Measurements from ENCODE around the gene FGF12. TPM values are rescaled to one million over a fixed set of nuclear protein-coding genes. Genes with fewer than 3 reads are reported as not detected.
A peak's percentile ranks its signal among the peaks of the same experiment; 100 is the strongest.

The FGF12 gene
- total and polyA plus RNA-seq, 4 experiments from 2014 or later = not detected

- intact Hi-C loops (cut with micrococcal nuclease) = loop anchor here (5.0 to 10.0 kb wide), 2 partner anchors 1027 to 1559 kb away; no protein-coding TSS in a partner anchor
- Histone ChIP-seq H3K27ac (ENCODE audit: low read depth, low read length) (no peak overlapping the region), H3K27me3 (ENCODE audit: insufficient read depth, low read length) (peaks cover 9% of the 10 kb centered on the region), H3K4me3 (ENCODE audit: low read length in 2 of 2) (no peak overlapping the region), H3K4me1 (ENCODE audit: insufficient read depth, low read length) (no peaks in the 10 kb centered on the region), H3K36me3 (ENCODE audit: insufficient read depth, low read length) (no peaks in the 10 kb centered on the region), H3K9me3 (ENCODE audit: control insufficient read depth in 1 of 2, low read length in 2 of 2) (no peaks in the 10 kb centered on the region)
- H3K4me3 Mint-ChIP-seq = no peak overlapping the region
- peak in 4 of 5 donors; percentile 10 to 43 (median 26) for DNase-seq
- H3K27ac Mint-ChIP-seq = no peak overlapping the region
- H3K9me3 Mint-ChIP-seq = no peaks in the 10 kb centered on the region
- ChIA-PET CTCF (ENCODE audit: partially characterized antibody) (interaction anchor here (0.8 to 3.8 kb wide), 11 partner anchors 9 to 1561 kb away, joined by 3 to 38 read pairs (median 3); no protein-coding TSS in a partner anchor), POLR2A (ENCODE audit: partially characterized antibody) (no interaction called here)
- H3K4me1 Mint-ChIP-seq = peaks cover 0 to 2% (median 0%) of the 10 kb centered on the region in 4 donors
- peaks cover 10 to 16% of the 10 kb centered on the region in 2 donors for H3K27me3 Mint-ChIP-seq
- no peaks in the 10 kb centered on the region for H3K36me3 Mint-ChIP-seq
Measured at GRCh38 chr3:192444096-192444790, 283.1 kb downstream of the FGF12 start.

- Mint-ChIP-seq H3K27ac (no peak overlapping the region), H3K4me3 (no peak overlapping the region), H3K9me3 (no peaks in the 10 kb centered on the region), H3K27me3 (peaks cover 0 to 9% of the 10 kb centered on the region in 2 donors), H3K4me1 (no peaks in the 10 kb centered on the region), H3K36me3 (no peaks in the 10 kb centered on the region)
- ChIA-PET POLR2A (ENCODE audit: partially characterized antibody) (no interaction called here), CTCF (ENCODE audit: partially characterized antibody) (interaction anchor here (1.3 to 5.8 kb wide), 2 partner anchors 10 to 17 kb away, joined by 3 to 38 read pairs; no protein-coding TSS in a partner anchor)
- Histone ChIP-seq H3K4me1 (ENCODE audit: insufficient read depth, low read length) (no peaks in the 10 kb centered on the region), H3K27ac (ENCODE audit: low read depth, low read length) (no peak overlapping the region), H3K9me3 (ENCODE audit: control insufficient read depth in 1 of 2, low read length in 2 of 2) (no peaks in the 10 kb centered on the region), H3K27me3 (ENCODE audit: insufficient read depth, low read length) (no peaks in the 10 kb centered on the region), H3K36me3 (ENCODE audit: insufficient read depth, low read length) (no peaks in the 10 kb centered on the region), H3K4me3 (ENCODE audit: low read length in 2 of 2) (no peak overlapping the region)
- intact Hi-C loops (cut with micrococcal nuclease) = no loop called here
- no peak for DNase-seq
Measured at GRCh38 chr3:192435241-192435640, 292.1 kb downstream of the FGF12 start.

- POLR2A ChIA-PET (ENCODE audit: partially characterized antibody) = no interaction called here
- no peaks in the 10 kb centered on the region for H3K36me3 ChIP-seq (ENCODE audit: insufficient read depth, low read length)
- H3K4me3 ChIP-seq (ENCODE audit: low read length in 2 of 2) = no peak overlapping the region
- H3K4me3 Mint-ChIP-seq = no peak overlapping the region
- no peak overlapping the region for H3K27ac ChIP-seq (ENCODE audit: low read depth, low read length)
- CTCF ChIA-PET (ENCODE audit: partially characterized antibody) = interaction anchor here (1.3 to 5.8 kb wide), 2 partner anchors 11 to 16 kb away, joined by 3 to 38 read pairs; no protein-coding TSS in a partner anchor
- no peaks in the 10 kb centered on the region for H3K36me3 Mint-ChIP-seq
- peaks cover 0 to 7% of the 10 kb centered on the region in 2 donors for H3K27me3 Mint-ChIP-seq
- intact Hi-C loops (cut with micrococcal nuclease) = no loop called here
- no peaks in the 10 kb centered on the region for H3K27me3 ChIP-seq (ENCODE audit: insufficient read depth, low read length)
- DNase-seq = no peak
- no peaks in the 10 kb centered on the region for H3K4me1 Mint-ChIP-seq
- no peaks in the 10 kb centered on the region for H3K9me3 ChIP-seq (ENCODE audit: control insufficient read depth in 1 of 2, low read length in 2 of 2)
- H3K9me3 Mint-ChIP-seq = no peaks in the 10 kb centered on the region
- H3K27ac Mint-ChIP-seq = no peak overlapping the region
- no peaks in the 10 kb centered on the region for H3K4me1 ChIP-seq (ENCODE audit: insufficient read depth, low read length)
Measured at GRCh38 chr3:192434186-192434585, 293.2 kb downstream of the FGF12 start.

- no peaks in the 10 kb centered on the region for H3K36me3 Mint-ChIP-seq
- H3K4me3 ChIP-seq (ENCODE audit: low read length in 2 of 2) = no peak overlapping the region
- no peaks in the 10 kb centered on the region for H3K36me3 ChIP-seq (ENCODE audit: insufficient read depth, low read length)
- intact Hi-C loops (cut with micrococcal nuclease) = no loop called here
- no peaks in the 10 kb centered on the region for H3K9me3 ChIP-seq (ENCODE audit: control insufficient read depth in 1 of 2, low read length in 2 of 2)
- no peaks in the 10 kb centered on the region for H3K9me3 Mint-ChIP-seq
- no peak overlapping the region for H3K27ac ChIP-seq (ENCODE audit: low read depth, low read length)
- DNase-seq = no peak
- POLR2A ChIA-PET (ENCODE audit: partially characterized antibody) = no interaction called here
- peaks cover 0 to 7% of the 10 kb centered on the region in 2 donors for H3K27me3 Mint-ChIP-seq
- H3K4me1 ChIP-seq (ENCODE audit: insufficient read depth, low read length) = no peaks in the 10 kb centered on the region
- H3K27me3 ChIP-seq (ENCODE audit: insufficient read depth, low read length) = no peaks in the 10 kb centered on the region
- CTCF ChIA-PET (ENCODE audit: partially characterized antibody) = interaction anchor here (1.0 to 5.8 kb wide), 3 partner anchors 8 to 16 kb away, joined by 3 to 38 read pairs (median 3); no protein-coding TSS in a partner anchor
- H3K4me3 Mint-ChIP-seq = no peak overlapping the region
- H3K4me1 Mint-ChIP-seq = no peaks in the 10 kb centered on the region
- no peak overlapping the region for H3K27ac Mint-ChIP-seq
Measured at GRCh38 chr3:192433704-192434103, 293.6 kb downstream of the FGF12 start.

GRCh38 chr3:192422997-192423342 lies 304.4 kb downstream of the FGF12 start:
- Mint-ChIP-seq H3K27ac (no peak overlapping the region), H3K9me3 (peaks cover 0 to 8% (median 0%) of the 10 kb centered on the region in 8 donors), H3K4me1 (no peaks in the 10 kb centered on the region), H3K36me3 (no peaks in the 10 kb centered on the region), H3K27me3 (peaks cover 4 to 6% of the 10 kb centered on the region in 2 donors), H3K4me3 (no peak overlapping the region)
- H3K27ac ChIP-seq (ENCODE audit: low read depth, low read length) = no peak overlapping the region
- no peak overlapping the region for H3K4me3 ChIP-seq (ENCODE audit: low read length in 2 of 2)
- H3K9me3 ChIP-seq (ENCODE audit: control insufficient read depth in 1 of 2, low read length in 2 of 2) = no peaks in the 10 kb centered on the region
- CTCF ChIA-PET (ENCODE audit: partially characterized antibody) = interaction anchor here (0.5 to 2.9 kb wide), 2 partner anchors 20 to 1456 kb away, joined by 4 to 12 read pairs; no protein-coding TSS in a partner anchor
- H3K4me1 ChIP-seq (ENCODE audit: insufficient read depth, low read length) = no peaks in the 10 kb centered on the region
- no peak for DNase-seq
- no peaks in the 10 kb centered on the region for H3K27me3 ChIP-seq (ENCODE audit: insufficient read depth, low read length)
- POLR2A ChIA-PET (ENCODE audit: partially characterized antibody) = no interaction called here
- intact Hi-C loops (cut with micrococcal nuclease) = no loop called here
- H3K36me3 ChIP-seq (ENCODE audit: insufficient read depth, low read length) = no peaks in the 10 kb centered on the region

GRCh38 chr3:192422321-192422996 lies 304.9 kb downstream of the FGF12 start:
- Mint-ChIP-seq H3K4me3 (no peak overlapping the region), H3K4me1 (no peaks in the 10 kb centered on the region), H3K9me3 (peaks cover 0 to 8% (median 0%) of the 10 kb centered on the region in 8 donors), H3K27ac (no peak overlapping the region), H3K27me3 (peaks cover 4 to 6% of the 10 kb centered on the region in 2 donors), H3K36me3 (no peaks in the 10 kb centered on the region)
- H3K4me1 ChIP-seq (ENCODE audit: insufficient read depth, low read length) = no peaks in the 10 kb centered on the region
- no peak overlapping the region for H3K27ac ChIP-seq (ENCODE audit: low read depth, low read length)
- no peak overlapping the region for H3K4me3 ChIP-seq (ENCODE audit: low read length in 2 of 2)
- no peaks in the 10 kb centered on the region for H3K36me3 ChIP-seq (ENCODE audit: insufficient read depth, low read length)
- CTCF ChIA-PET (ENCODE audit: partially characterized antibody) = interaction anchor here (0.5 to 2.9 kb wide), 3 partner anchors 21 to 1456 kb away, joined by 3 to 12 read pairs (median 4); no protein-coding TSS in a partner anchor
- H3K27me3 ChIP-seq (ENCODE audit: insufficient read depth, low read length) = no peaks in the 10 kb centered on the region
- POLR2A ChIA-PET (ENCODE audit: partially characterized antibody) = no interaction called here
- H3K9me3 ChIP-seq (ENCODE audit: control insufficient read depth in 1 of 2, low read length in 2 of 2) = no peaks in the 10 kb centered on the region
- intact Hi-C loops (cut with micrococcal nuclease) = no loop called here
- DNase-seq = no peak

GRCh38 chr3:192419312-192419711 lies 308.0 kb downstream of the FGF12 start:
- CTCF ChIA-PET (ENCODE audit: partially characterized antibody) = no interaction called here
- peaks cover 0 to 4% of the 10 kb centered on the region in 2 donors for H3K27me3 Mint-ChIP-seq
- no peak for DNase-seq
- H3K4me1 ChIP-seq (ENCODE audit: insufficient read depth, low read length) = no peaks in the 10 kb centered on the region
- no peaks in the 10 kb centered on the region for H3K9me3 ChIP-seq (ENCODE audit: control insufficient read depth in 1 of 2, low read length in 2 of 2)
- H3K27me3 ChIP-seq (ENCODE audit: insufficient read depth, low read length) = no peaks in the 10 kb centered on the region
- H3K9me3 Mint-ChIP-seq = peaks cover 0 to 2% (median 0%) of the 10 kb centered on the region in 8 donors
- no peaks in the 10 kb centered on the region for H3K4me1 Mint-ChIP-seq
- H3K27ac ChIP-seq (ENCODE audit: low read depth, low read length) = no peak overlapping the region
- no peaks in the 10 kb centered on the region for H3K36me3 Mint-ChIP-seq
- H3K27ac Mint-ChIP-seq = no peak overlapping the region
- no peak overlapping the region for H3K4me3 ChIP-seq (ENCODE audit: low read length in 2 of 2)
- no peaks in the 10 kb centered on the region for H3K36me3 ChIP-seq (ENCODE audit: insufficient read depth, low read length)
- intact Hi-C loops (cut with micrococcal nuclease) = no loop called here
- H3K4me3 Mint-ChIP-seq = no peak overlapping the region
- POLR2A ChIA-PET (ENCODE audit: partially characterized antibody) = no interaction called here
